ENCODE results near the gene TNN. TPM values are rescaled to one million over a fixed set of nuclear protein-coding genes. Genes with fewer than 3 reads are reported as not detected.

The TNN gene
- total RNA-seq, 2 experiments from 2014 or later, result 0.05 to 0.07 TPM

GRCh38 chr1:175090780-175091179 is 23.1 kb downstream of the TNN start:
- no peaks in the 10 kb centered on the region for H3K36me3 Mint-ChIP-seq (ENCODE audit: low read depth)
- ChIA-PET CTCF (interaction anchor here (2.2 kb wide), 1 partner anchor 34 kb away, joined by 5 read pairs; no protein-coding TSS in a partner anchor), POLR2A (no interaction called here)
- no peak for TF ChIP-seq CTCF (IDR thresholded peaks at IDR 0.05)
- no peaks in the 10 kb centered on the region for H3K4me1 Mint-ChIP-seq (ENCODE audit: low read depth)
- DNase-seq, result no peak
- no peak overlapping the region for H3K27ac Mint-ChIP-seq
- H3K27me3 Mint-ChIP-seq, result no peaks in the 10 kb centered on the region
- intact Hi-C loops (cut with micrococcal nuclease), result no loop called here
- H3K9me3 Mint-ChIP-seq, result no peaks in the 10 kb centered on the region
- ATAC-seq, result no peak
- no peak overlapping the region for H3K4me3 Mint-ChIP-seq

- no peaks in the 10 kb centered on the region for H3K27me3 Mint-ChIP-seq
- intact Hi-C loops (cut with micrococcal nuclease), result no loop called here
- no peak overlapping the region for H3K4me3 Mint-ChIP-seq
- DNase-seq (no peak), ATAC-seq (no peak)
- H3K9me3 Mint-ChIP-seq, result no peaks in the 10 kb centered on the region
- CTCF ChIA-PET, result no interaction called here
- H3K36me3 Mint-ChIP-seq (ENCODE audit: low read depth), result no peaks in the 10 kb centered on the region
- TF ChIP-seq CTCF (IDR thresholded peaks at IDR 0.05), result no peak
- POLR2A ChIA-PET, result no interaction called here
- no peaks in the 10 kb centered on the region for H3K4me1 Mint-ChIP-seq (ENCODE audit: low read depth)
- H3K27ac Mint-ChIP-seq, result no peak overlapping the region
Measured at GRCh38 chr1:175094626-175095025, 27.0 kb downstream of the TNN start.

- ChIA-PET POLR2A (no interaction called here), CTCF (no interaction called here)
- H3K4me1 Mint-ChIP-seq (ENCODE audit: low read depth), result no peaks in the 10 kb centered on the region
Measured at GRCh38 chr1:175095069-175095468, 27.4 kb downstream of the TNN start.

GRCh38 chr1:175095978-175096607 is 28.5 kb downstream of the TNN start:
- no peak overlapping the region for H3K4me3 Mint-ChIP-seq
- DNase-seq (no peak), ATAC-seq (no peak)
- H3K4me1 Mint-ChIP-seq (ENCODE audit: low read depth), result no peaks in the 10 kb centered on the region
- intact Hi-C loops (cut with micrococcal nuclease), result no loop called here
- no peaks in the 10 kb centered on the region for H3K9me3 Mint-ChIP-seq
- ChIA-PET POLR2A (no interaction called here), CTCF (no interaction called here)
- TF ChIP-seq CTCF (IDR thresholded peaks at IDR 0.05), result no peak
- H3K27ac Mint-ChIP-seq, result no peak overlapping the region
- H3K36me3 Mint-ChIP-seq (ENCODE audit: low read depth), result no peaks in the 10 kb centered on the region
- no peaks in the 10 kb centered on the region for H3K27me3 Mint-ChIP-seq

More at GRCh38 chr1:175095069-175095468, 27.4 kb downstream of the TNN start:
- Mint-ChIP-seq H3K9me3 (no peaks in the 10 kb centered on the region), H3K36me3 (ENCODE audit: low read depth) (no peaks in the 10 kb centered on the region), H3K4me3 (no peak overlapping the region), H3K27ac (no peak overlapping the region), H3K27me3 (no peaks in the 10 kb centered on the region)
- intact Hi-C loops (cut with micrococcal nuclease), result no loop called here
- ATAC-seq (no peak), DNase-seq (no peak)
- no peak for TF ChIP-seq CTCF (IDR thresholded peaks at IDR 0.05)

- H3K9me3 Mint-ChIP-seq, result no peaks in the 10 kb centered on the region
- no peak for TF ChIP-seq CTCF (IDR thresholded peaks at IDR 0.05)
- intact Hi-C loops (cut with micrococcal nuclease), result no loop called here
- H3K27ac Mint-ChIP-seq, result no peak overlapping the region
- POLR2A ChIA-PET, result no interaction called here
- ATAC-seq (no peak), DNase-seq (no peak)
- H3K36me3 Mint-ChIP-seq (ENCODE audit: low read depth), result no peaks in the 10 kb centered on the region
- CTCF ChIA-PET, result no interaction called here
- no peaks in the 10 kb centered on the region for H3K4me1 Mint-ChIP-seq (ENCODE audit: low read depth)
- no peaks in the 10 kb centered on the region for H3K27me3 Mint-ChIP-seq
- H3K4me3 Mint-ChIP-seq, result no peak overlapping the region
Measured at GRCh38 chr1:175097361-175097760, 29.7 kb downstream of the TNN start.

All from activated CD8-positive, alpha-beta T cell treated with anti-CD3 and anti-CD28 coated beads for 36 hours (primary cell).